Astrocyte (in vitro differentiated cells and primary cell): ENCODE measurements around the gene LRRTM3.

Experiments used
- EZH2 ChIP-seq: IDR thresholded peaks from 2 replicates; pipeline ENCODE4 v1.6.1; 2012; ENCODE audit warnings: mild to moderate bottlenecking, low read length, inconsistent platforms; ENCODE audit not compliant: insufficient read depth
- TF ChIP-seq, protein P1 (sequence below): IDR thresholded peaks from 2 replicates; pipeline ENCODE4 v1.5.1; 2011; ENCODE audit warnings: low read depth, mild to moderate bottlenecking, inconsistent platforms, low read length, moderate library complexity; ENCODE audit not compliant: insufficient read depth

- TF ChIP-seq, protein P1, sequence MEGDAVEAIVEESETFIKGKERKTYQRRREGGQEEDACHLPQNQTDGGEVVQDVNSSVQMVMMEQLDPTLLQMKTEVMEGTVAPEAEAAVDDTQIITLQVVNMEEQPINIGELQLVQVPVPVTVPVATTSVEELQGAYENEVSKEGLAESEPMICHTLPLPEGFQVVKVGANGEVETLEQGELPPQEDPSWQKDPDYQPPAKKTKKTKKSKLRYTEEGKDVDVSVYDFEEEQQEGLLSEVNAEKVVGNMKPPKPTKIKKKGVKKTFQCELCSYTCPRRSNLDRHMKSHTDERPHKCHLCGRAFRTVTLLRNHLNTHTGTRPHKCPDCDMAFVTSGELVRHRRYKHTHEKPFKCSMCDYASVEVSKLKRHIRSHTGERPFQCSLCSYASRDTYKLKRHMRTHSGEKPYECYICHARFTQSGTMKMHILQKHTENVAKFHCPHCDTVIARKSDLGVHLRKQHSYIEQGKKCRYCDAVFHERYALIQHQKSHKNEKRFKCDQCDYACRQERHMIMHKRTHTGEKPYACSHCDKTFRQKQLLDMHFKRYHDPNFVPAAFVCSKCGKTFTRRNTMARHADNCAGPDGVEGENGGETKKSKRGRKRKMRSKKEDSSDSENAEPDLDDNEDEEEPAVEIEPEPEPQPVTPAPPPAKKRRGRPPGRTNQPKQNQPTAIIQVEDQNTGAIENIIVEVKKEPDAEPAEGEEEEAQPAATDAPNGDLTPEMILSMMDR = no peak
- TF ChIP-seq EZH2 = no peak
Observed at GRCh38 chr10:67017218-67017617, 91.4 kb downstream of the LRRTM3 start.
